Measurements from ENCODE around the gene KIF2A. TPM values are rescaled to one million over a fixed set of nuclear protein-coding genes. Genes with fewer than 3 reads are reported as not detected.

Gene KIF2A
- total RNA-seq, 1 experiment from 2014 or later: 86.1 TPM

DNA sequence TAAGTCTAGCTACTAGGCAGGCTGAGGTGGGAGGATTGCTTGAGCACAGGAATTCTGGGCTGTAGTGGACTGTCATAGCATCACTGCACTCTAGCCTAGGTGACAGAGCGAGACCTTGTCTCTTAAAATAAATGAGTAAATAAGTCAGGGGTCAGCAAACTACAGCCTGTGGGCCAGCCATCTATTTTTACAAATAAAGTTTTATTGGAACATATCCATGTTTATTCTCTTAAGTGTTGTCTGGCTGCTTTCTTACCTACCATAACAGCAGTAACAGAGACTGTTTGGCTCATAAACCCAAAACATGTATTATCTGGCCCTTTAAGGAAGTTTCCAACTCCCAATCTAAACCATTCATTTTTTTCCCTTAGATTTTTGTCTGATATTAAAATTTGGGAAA is 68.1 kb downstream of the KIF2A start:
- no peak overlapping the region for H3K4me2 ChIP-seq (ENCODE audit: insufficient read depth, insufficient read length, low read length)
- no peak overlapping the region for H2AK5ac ChIP-seq (ENCODE audit: insufficient read length, low read length)
- Mint-ChIP-seq H3K9me3 (no peaks in the 10 kb centered on the region), H3K27me3 (ENCODE audit: low read depth) (no peaks in the 10 kb centered on the region), H3K27ac (no peak overlapping the region), H3K4me3 (no peak overlapping the region), H3K36me3 (ENCODE audit: insufficient read depth in 1 of 3, low read depth in 3 of 3) (peaks cover 19 to 65% (median 62%) of the 10 kb centered on the region in 3 experiments; a peak in 6 of 7 replicates), H3K4me1 (no peaks in the 10 kb centered on the region)
- no CpG with 5 or more reads among the region's 1 CpG for WGBS (ENCODE audit: extremely low coverage, insufficient read length, low lambda C conversion rate)
- no peak overlapping the region for H2AFZ ChIP-seq (ENCODE audit: low read length)
- no peak overlapping the region for H3K18ac ChIP-seq (ENCODE audit: insufficient read length, low read depth, low read length)
- H2BK5ac ChIP-seq (ENCODE audit: insufficient read length, low read length): no peak overlapping the region
- no peaks in the 10 kb centered on the region for H3K4me1 ChIP-seq (ENCODE audit: insufficient read depth, low read length)
- no peak overlapping the region for H3T11ph ChIP-seq (ENCODE audit: low read length)
- H3K9me3 ChIP-seq (ENCODE audit: control insufficient read depth, low read depth, low read length): no peaks in the 10 kb centered on the region
- H4K20me1 ChIP-seq (ENCODE audit: control insufficient read depth, insufficient read depth, insufficient read length): no peaks in the 10 kb centered on the region
- H3K23ac ChIP-seq (ENCODE audit: insufficient read length, low read depth, low read length): no peak overlapping the region
- H3K27me3 ChIP-seq (ENCODE audit: insufficient read depth, low read length): no peaks in the 10 kb centered on the region
- H2BK20ac ChIP-seq (ENCODE audit: low read depth, low read length, poor library complexity, severe bottlenecking): no peak overlapping the region
- H3K56ac ChIP-seq (ENCODE audit: insufficient read length, low read depth, low read length): no peak overlapping the region
- H3K79me2 ChIP-seq (ENCODE audit: insufficient read depth, low read length): no peaks in the 10 kb centered on the region
- no peak overlapping the region for H3K14ac ChIP-seq (ENCODE audit: insufficient read depth, low read length)
- no peak overlapping the region for H4K8ac ChIP-seq (replicated peaks; ENCODE audit: insufficient read length, low read depth, low read length)
- TF ChIP-seq CTCF (conservative IDR thresholded peaks at IDR 0.05): no peak
- no peaks in the 10 kb centered on the region for H3K23me2 ChIP-seq (ENCODE audit: insufficient read length, low read depth, low read length, poor library complexity, severe bottlenecking)
- H2BK15ac ChIP-seq (ENCODE audit: low read depth, low read length): no peak overlapping the region
- no peak overlapping the region for H2BK12ac ChIP-seq (ENCODE audit: insufficient read length, low read depth, low read length)
- no peak overlapping the region for H2BK120ac ChIP-seq (ENCODE audit: low read depth, low read length, poor library complexity, severe bottlenecking)
- no peak overlapping the region for H3K9ac ChIP-seq (ENCODE audit: extremely low read depth, insufficient read length, low read length)
- no peak overlapping the region for H4K5ac ChIP-seq (ENCODE audit: insufficient read length, low read depth, low read length)
- no peak overlapping the region for H3K27ac ChIP-seq (ENCODE audit: insufficient read length, low read depth, low read length)
- no peaks in the 10 kb centered on the region for H3K79me1 ChIP-seq (ENCODE audit: insufficient read depth, low read depth, low read length, poor library complexity, severe bottlenecking)
- DNase-seq: no peak
- no peak overlapping the region for H4K91ac ChIP-seq (ENCODE audit: insufficient read length, low read depth, low read length)
- H3K4ac ChIP-seq (ENCODE audit: low read depth, low read length): no peak overlapping the region

All from H9 (cell line).